Measurements from ENCODE around the gene TMEM89. TPM values are rescaled to one million over a fixed set of nuclear protein-coding genes. Genes with fewer than 3 reads are reported as not detected.
A peak's percentile ranks its signal among the peaks of the same experiment; 100 is the strongest.

TMEM89 gene
- total RNA-seq, 6 experiments from 2014 or later = not detected

- intact Hi-C loops (cut with DNase I) = no loop called here
- Histone ChIP-seq H3K9me3 (no peaks in the 10 kb centered on the region), H3K27ac (peak overlapping the region in 1 of 3 donors; percentile 28), H3K36me3 (no peaks in the 10 kb centered on the region), H3K4me3 (peak overlapping the region; percentile 61 to 65 (median 64)), H3K4me1 (peaks cover 0 to 6% (median 0%) of the 10 kb centered on the region in 4 donors), H3K27me3 (peaks cover 0 to 3% of the 10 kb centered on the region in 2 donors)
- TF ChIP-seq POLR2A (IDR thresholded peaks at IDR 0.05) = no peak
- TF ChIP-seq, protein P1, sequence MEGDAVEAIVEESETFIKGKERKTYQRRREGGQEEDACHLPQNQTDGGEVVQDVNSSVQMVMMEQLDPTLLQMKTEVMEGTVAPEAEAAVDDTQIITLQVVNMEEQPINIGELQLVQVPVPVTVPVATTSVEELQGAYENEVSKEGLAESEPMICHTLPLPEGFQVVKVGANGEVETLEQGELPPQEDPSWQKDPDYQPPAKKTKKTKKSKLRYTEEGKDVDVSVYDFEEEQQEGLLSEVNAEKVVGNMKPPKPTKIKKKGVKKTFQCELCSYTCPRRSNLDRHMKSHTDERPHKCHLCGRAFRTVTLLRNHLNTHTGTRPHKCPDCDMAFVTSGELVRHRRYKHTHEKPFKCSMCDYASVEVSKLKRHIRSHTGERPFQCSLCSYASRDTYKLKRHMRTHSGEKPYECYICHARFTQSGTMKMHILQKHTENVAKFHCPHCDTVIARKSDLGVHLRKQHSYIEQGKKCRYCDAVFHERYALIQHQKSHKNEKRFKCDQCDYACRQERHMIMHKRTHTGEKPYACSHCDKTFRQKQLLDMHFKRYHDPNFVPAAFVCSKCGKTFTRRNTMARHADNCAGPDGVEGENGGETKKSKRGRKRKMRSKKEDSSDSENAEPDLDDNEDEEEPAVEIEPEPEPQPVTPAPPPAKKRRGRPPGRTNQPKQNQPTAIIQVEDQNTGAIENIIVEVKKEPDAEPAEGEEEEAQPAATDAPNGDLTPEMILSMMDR (IDR thresholded peaks at IDR 0.05) = no peak
- DNase-seq (no peak), ATAC-seq (peak in 1 of 4 donors; percentile 2)
- 57% methylated on average over 11 of the region's 45 CpGs for WGBS (ENCODE audit: insufficient coverage, low coverage, low lambda C conversion rate, missing lambda C conversion rate)
These were observed 35.3 kb upstream of the TMEM89 start for GRCh38 chr3:48656841-48657281.

GRCh38 chr3:48656061-48656840, 34.7 kb upstream of the TMEM89 start:
- Histone ChIP-seq H3K27ac (peak overlapping the region in 1 of 3 donors; percentile 28), H3K4me1 (peaks cover 0 to 2% (median 0%) of the 10 kb centered on the region in 4 donors), H3K4me3 (peak overlapping the region; percentile 61 to 65 (median 64)), H3K36me3 (no peaks in the 10 kb centered on the region), H3K9me3 (no peaks in the 10 kb centered on the region), H3K27me3 (no peaks in the 10 kb centered on the region)
- intact Hi-C loops (cut with DNase I) = no loop called here
- TF ChIP-seq, protein P1 (IDR thresholded peaks at IDR 0.05) = peak; percentile 52 to 66 (median 60)
- TF ChIP-seq POLR2A (IDR thresholded peaks at IDR 0.05) = no peak
- 15% methylated on average over 10 of the region's 94 CpGs for WGBS (ENCODE audit: insufficient coverage, low coverage, low lambda C conversion rate, missing lambda C conversion rate)
- DNase-seq = peak; percentile 84 to 88 (median 84)
- ATAC-seq = peak; percentile 90 to 93 (median 91)

GRCh38 chr3:48655606-48656005, 34.0 kb upstream of the TMEM89 start:
- no peak for DNase-seq
- no peak overlapping the region for H3K27ac ChIP-seq
- intact Hi-C loops (cut with DNase I) = no loop called here
- ATAC-seq = no peak
- 15% methylated on average over 11 of the region's 30 CpGs for WGBS (ENCODE audit: insufficient coverage, low coverage, low lambda C conversion rate, missing lambda C conversion rate)
- TF ChIP-seq, protein P1 (IDR thresholded peaks at IDR 0.05) = no peak
- no peak for TF ChIP-seq POLR2A (IDR thresholded peaks at IDR 0.05)
- no peaks in the 10 kb centered on the region for H3K4me1 ChIP-seq
- H3K36me3 ChIP-seq = no peaks in the 10 kb centered on the region
- peak overlapping the region; percentile 61 to 65 (median 64) for H3K4me3 ChIP-seq
- H3K9me3 ChIP-seq = no peaks in the 10 kb centered on the region
- H3K27me3 ChIP-seq = no peaks in the 10 kb centered on the region

- H3K27me3 ChIP-seq = no peaks in the 10 kb centered on the region
- intact Hi-C loops (cut with DNase I) = no loop called here
- no peaks in the 10 kb centered on the region for H3K36me3 ChIP-seq
- no peak overlapping the region for H3K27ac ChIP-seq
- H3K9me3 ChIP-seq = no peaks in the 10 kb centered on the region
- TF ChIP-seq POLR2A (IDR thresholded peaks at IDR 0.05) = no peak
- TF ChIP-seq, protein P1 (IDR thresholded peaks at IDR 0.05) = no peak
- no peak overlapping the region for H3K4me3 ChIP-seq
- H3K4me1 ChIP-seq = no peaks in the 10 kb centered on the region
- ATAC-seq (no peak), DNase-seq (no peak)
- 90% methylated on average over 2 of the region's 12 CpGs for WGBS (ENCODE audit: insufficient coverage, low coverage, low lambda C conversion rate, missing lambda C conversion rate)
These were observed 33.5 kb upstream of the TMEM89 start for GRCh38 chr3:48655063-48655462.
